ENCODE results near the gene MISP3. TPM values are rescaled to one million over a fixed set of nuclear protein-coding genes. Genes with fewer than 3 reads are reported as not detected.
A peak's percentile ranks its signal among the peaks of the same experiment; 100 is the strongest.

MISP3 gene
- total RNA-seq, 1 experiment from 2014 or later: 3.2 TPM

DNA sequence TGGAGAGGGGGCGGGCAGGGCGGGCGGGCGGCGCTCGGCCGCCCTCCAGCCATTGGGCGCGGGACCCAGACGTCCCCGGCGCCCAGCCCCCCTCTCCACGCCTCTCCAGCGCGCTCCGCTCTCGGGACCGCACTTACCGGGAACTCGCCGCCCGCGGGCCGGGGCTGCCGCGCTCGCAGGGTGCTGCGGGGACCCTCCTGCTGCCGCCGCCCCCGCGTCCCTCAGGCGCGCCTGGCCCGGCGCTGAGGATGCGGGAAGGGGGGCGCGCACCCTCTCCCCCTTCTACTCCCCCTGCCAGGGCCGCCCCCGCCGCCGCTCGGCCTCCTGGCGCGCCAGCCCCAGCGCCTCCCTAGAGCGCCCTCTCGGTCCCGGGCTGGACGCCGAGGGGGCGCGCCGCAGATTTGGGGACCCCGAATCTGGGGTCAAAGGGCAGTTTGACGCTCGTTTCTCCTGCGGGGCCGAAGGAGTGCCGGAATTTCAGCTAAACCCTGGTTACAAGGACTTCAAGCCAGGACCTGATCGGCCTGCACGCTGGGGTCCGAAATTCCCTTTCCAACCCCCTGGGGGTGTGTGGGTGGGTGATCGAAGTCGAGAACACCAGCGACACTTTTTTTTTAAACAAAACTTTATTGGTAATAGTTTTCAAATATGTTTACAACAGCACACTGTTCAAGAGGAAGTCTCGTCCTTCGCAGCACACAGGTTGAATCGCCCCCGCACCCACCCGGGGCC lies 18.7 kb downstream of the MISP3 start:
- POLR2A ChIA-PET: interaction anchor here (0.6 to 1.1 kb wide), 2 partner anchors 13 to 46 kb away, joined by 3 read pairs; no protein-coding TSS in a partner anchor
- Mint-ChIP-seq H3K36me3 (peaks cover 30% of the 10 kb centered on the region), H3K27me3 (ENCODE audit: low read depth) (peaks cover 30% of the 10 kb centered on the region), H3K4me3 (peak overlapping the region; percentile 95), H3K4me1 (peaks cover 13% of the 10 kb centered on the region), H3K9me3 (peaks cover 13% of the 10 kb centered on the region), H3K27ac (peak overlapping the region; percentile 94; the same call in 1 of the 2 replicates)
- DNase-seq (ENCODE audit: low spot score): peak; percentile 35
- peak; percentile 40 for ATAC-seq
- CTCF ChIA-PET: interaction anchor here (0.6 to 1.7 kb wide), 12 partner anchors 12 to 323 kb away, joined by 3 to 12 read pairs (median 4); partner anchors contain the start of genes ASF1B, IL27RA and MISP3
- TF ChIP-seq CREB1 (CRISPR knock-in tag; IDR thresholded peaks at IDR 0.05) (no peak), FOXJ3 (CRISPR knock-in tag; IDR thresholded peaks at IDR 0.05; ENCODE audit: borderline replicate concordance) (no peak), CREM (CRISPR knock-in tag; IDR thresholded peaks at IDR 0.05) (no peak), JUN (CRISPR knock-in tag; IDR thresholded peaks at IDR 0.05) (0 out of 2 replicates have a peak, but pooled peaks have one; percentile 33), ZNF232 (CRISPR knock-in tag; IDR thresholded peaks at IDR 0.05) (no peak), NFYB (CRISPR knock-in tag; conservative IDR thresholded peaks at IDR 0.05; ENCODE audit: low read depth) (no peak), SOX15 (CRISPR knock-in tag; IDR thresholded peaks at IDR 0.05) (no peak)
- TF ChIP-seq, protein P1, sequence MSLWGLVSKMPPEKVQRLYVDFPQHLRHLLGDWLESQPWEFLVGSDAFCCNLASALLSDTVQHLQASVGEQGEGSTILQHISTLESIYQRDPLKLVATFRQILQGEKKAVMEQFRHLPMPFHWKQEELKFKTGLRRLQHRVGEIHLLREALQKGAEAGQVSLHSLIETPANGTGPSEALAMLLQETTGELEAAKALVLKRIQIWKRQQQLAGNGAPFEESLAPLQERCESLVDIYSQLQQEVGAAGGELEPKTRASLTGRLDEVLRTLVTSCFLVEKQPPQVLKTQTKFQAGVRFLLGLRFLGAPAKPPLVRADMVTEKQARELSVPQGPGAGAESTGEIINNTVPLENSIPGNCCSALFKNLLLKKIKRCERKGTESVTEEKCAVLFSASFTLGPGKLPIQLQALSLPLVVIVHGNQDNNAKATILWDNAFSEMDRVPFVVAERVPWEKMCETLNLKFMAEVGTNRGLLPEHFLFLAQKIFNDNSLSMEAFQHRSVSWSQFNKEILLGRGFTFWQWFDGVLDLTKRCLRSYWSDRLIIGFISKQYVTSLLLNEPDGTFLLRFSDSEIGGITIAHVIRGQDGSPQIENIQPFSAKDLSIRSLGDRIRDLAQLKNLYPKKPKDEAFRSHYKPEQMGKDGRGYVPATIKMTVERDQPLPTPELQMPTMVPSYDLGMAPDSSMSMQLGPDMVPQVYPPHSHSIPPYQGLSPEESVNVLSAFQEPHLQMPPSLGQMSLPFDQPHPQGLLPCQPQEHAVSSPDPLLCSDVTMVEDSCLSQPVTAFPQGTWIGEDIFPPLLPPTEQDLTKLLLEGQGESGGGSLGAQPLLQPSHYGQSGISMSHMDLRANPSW (CRISPR knock-in tag; conservative IDR thresholded peaks at IDR 0.05; ENCODE audit: low read depth): no peak
- TF ChIP-seq, protein P2, sequence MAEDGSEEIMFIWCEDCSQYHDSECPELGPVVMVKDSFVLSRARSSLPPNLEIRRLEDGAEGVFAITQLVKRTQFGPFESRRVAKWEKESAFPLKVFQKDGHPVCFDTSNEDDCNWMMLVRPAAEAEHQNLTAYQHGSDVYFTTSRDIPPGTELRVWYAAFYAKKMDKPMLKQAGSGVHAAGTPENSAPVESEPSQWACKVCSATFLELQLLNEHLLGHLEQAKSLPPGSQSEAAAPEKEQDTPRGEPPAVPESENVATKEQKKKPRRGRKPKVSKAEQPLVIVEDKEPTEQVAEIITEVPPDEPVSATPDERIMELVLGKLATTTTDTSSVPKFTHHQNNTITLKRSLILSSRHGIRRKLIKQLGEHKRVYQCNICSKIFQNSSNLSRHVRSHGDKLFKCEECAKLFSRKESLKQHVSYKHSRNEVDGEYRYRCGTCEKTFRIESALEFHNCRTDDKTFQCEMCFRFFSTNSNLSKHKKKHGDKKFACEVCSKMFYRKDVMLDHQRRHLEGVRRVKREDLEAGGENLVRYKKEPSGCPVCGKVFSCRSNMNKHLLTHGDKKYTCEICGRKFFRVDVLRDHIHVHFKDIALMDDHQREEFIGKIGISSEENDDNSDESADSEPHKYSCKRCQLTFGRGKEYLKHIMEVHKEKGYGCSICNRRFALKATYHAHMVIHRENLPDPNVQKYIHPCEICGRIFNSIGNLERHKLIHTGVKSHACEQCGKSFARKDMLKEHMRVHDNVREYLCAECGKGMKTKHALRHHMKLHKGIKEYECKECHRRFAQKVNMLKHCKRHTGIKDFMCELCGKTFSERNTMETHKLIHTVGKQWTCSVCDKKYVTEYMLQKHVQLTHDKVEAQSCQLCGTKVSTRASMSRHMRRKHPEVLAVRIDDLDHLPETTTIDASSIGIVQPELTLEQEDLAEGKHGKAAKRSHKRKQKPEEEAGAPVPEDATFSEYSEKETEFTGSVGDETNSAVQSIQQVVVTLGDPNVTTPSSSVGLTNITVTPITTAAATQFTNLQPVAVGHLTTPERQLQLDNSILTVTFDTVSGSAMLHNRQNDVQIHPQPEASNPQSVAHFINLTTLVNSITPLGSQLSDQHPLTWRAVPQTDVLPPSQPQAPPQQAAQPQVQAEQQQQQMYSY (CRISPR knock-in tag; IDR thresholded peaks at IDR 0.05): no peak
- TF ChIP-seq, protein P3, sequence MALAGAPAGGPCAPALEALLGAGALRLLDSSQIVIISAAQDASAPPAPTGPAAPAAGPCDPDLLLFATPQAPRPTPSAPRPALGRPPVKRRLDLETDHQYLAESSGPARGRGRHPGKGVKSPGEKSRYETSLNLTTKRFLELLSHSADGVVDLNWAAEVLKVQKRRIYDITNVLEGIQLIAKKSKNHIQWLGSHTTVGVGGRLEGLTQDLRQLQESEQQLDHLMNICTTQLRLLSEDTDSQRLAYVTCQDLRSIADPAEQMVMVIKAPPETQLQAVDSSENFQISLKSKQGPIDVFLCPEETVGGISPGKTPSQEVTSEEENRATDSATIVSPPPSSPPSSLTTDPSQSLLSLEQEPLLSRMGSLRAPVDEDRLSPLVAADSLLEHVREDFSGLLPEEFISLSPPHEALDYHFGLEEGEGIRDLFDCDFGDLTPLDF (CRISPR knock-in tag; IDR thresholded peaks at IDR 0.05): no peak
- TF ChIP-seq, protein P4, sequence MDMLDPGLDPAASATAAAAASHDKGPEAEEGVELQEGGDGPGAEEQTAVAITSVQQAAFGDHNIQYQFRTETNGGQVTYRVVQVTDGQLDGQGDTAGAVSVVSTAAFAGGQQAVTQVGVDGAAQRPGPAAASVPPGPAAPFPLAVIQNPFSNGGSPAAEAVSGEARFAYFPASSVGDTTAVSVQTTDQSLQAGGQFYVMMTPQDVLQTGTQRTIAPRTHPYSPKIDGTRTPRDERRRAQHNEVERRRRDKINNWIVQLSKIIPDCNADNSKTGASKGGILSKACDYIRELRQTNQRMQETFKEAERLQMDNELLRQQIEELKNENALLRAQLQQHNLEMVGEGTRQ (CRISPR knock-in tag; IDR thresholded peaks at IDR 0.05): no peak
- TF ChIP-seq, protein P5, sequence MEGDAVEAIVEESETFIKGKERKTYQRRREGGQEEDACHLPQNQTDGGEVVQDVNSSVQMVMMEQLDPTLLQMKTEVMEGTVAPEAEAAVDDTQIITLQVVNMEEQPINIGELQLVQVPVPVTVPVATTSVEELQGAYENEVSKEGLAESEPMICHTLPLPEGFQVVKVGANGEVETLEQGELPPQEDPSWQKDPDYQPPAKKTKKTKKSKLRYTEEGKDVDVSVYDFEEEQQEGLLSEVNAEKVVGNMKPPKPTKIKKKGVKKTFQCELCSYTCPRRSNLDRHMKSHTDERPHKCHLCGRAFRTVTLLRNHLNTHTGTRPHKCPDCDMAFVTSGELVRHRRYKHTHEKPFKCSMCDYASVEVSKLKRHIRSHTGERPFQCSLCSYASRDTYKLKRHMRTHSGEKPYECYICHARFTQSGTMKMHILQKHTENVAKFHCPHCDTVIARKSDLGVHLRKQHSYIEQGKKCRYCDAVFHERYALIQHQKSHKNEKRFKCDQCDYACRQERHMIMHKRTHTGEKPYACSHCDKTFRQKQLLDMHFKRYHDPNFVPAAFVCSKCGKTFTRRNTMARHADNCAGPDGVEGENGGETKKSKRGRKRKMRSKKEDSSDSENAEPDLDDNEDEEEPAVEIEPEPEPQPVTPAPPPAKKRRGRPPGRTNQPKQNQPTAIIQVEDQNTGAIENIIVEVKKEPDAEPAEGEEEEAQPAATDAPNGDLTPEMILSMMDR (IDR thresholded peaks at IDR 0.05): no peak
- TF ChIP-seq, protein P6, sequence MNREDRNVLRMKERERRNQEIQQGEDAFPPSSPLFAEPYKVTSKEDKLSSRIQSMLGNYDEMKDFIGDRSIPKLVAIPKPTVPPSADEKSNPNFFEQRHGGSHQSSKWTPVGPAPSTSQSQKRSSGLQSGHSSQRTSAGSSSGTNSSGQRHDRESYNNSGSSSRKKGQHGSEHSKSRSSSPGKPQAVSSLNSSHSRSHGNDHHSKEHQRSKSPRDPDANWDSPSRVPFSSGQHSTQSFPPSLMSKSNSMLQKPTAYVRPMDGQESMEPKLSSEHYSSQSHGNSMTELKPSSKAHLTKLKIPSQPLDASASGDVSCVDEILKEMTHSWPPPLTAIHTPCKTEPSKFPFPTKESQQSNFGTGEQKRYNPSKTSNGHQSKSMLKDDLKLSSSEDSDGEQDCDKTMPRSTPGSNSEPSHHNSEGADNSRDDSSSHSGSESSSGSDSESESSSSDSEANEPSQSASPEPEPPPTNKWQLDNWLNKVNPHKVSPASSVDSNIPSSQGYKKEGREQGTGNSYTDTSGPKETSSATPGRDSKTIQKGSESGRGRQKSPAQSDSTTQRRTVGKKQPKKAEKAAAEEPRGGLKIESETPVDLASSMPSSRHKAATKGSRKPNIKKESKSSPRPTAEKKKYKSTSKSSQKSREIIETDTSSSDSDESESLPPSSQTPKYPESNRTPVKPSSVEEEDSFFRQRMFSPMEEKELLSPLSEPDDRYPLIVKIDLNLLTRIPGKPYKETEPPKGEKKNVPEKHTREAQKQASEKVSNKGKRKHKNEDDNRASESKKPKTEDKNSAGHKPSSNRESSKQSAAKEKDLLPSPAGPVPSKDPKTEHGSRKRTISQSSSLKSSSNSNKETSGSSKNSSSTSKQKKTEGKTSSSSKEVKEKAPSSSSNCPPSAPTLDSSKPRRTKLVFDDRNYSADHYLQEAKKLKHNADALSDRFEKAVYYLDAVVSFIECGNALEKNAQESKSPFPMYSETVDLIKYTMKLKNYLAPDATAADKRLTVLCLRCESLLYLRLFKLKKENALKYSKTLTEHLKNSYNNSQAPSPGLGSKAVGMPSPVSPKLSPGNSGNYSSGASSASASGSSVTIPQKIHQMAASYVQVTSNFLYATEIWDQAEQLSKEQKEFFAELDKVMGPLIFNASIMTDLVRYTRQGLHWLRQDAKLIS (CRISPR knock-in tag; IDR thresholded peaks at IDR 0.05; ENCODE audit: borderline replicate concordance): no peak
- TF ChIP-seq, protein P7, sequence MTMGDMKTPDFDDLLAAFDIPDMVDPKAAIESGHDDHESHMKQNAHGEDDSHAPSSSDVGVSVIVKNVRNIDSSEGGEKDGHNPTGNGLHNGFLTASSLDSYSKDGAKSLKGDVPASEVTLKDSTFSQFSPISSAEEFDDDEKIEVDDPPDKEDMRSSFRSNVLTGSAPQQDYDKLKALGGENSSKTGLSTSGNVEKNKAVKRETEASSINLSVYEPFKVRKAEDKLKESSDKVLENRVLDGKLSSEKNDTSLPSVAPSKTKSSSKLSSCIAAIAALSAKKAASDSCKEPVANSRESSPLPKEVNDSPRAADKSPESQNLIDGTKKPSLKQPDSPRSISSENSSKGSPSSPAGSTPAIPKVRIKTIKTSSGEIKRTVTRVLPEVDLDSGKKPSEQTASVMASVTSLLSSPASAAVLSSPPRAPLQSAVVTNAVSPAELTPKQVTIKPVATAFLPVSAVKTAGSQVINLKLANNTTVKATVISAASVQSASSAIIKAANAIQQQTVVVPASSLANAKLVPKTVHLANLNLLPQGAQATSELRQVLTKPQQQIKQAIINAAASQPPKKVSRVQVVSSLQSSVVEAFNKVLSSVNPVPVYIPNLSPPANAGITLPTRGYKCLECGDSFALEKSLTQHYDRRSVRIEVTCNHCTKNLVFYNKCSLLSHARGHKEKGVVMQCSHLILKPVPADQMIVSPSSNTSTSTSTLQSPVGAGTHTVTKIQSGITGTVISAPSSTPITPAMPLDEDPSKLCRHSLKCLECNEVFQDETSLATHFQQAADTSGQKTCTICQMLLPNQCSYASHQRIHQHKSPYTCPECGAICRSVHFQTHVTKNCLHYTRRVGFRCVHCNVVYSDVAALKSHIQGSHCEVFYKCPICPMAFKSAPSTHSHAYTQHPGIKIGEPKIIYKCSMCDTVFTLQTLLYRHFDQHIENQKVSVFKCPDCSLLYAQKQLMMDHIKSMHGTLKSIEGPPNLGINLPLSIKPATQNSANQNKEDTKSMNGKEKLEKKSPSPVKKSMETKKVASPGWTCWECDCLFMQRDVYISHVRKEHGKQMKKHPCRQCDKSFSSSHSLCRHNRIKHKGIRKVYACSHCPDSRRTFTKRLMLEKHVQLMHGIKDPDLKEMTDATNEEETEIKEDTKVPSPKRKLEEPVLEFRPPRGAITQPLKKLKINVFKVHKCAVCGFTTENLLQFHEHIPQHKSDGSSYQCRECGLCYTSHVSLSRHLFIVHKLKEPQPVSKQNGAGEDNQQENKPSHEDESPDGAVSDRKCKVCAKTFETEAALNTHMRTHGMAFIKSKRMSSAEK (CRISPR knock-in tag; IDR thresholded peaks at IDR 0.05; ENCODE audit: borderline replicate concordance): no peak
- TF ChIP-seq, protein P8, sequence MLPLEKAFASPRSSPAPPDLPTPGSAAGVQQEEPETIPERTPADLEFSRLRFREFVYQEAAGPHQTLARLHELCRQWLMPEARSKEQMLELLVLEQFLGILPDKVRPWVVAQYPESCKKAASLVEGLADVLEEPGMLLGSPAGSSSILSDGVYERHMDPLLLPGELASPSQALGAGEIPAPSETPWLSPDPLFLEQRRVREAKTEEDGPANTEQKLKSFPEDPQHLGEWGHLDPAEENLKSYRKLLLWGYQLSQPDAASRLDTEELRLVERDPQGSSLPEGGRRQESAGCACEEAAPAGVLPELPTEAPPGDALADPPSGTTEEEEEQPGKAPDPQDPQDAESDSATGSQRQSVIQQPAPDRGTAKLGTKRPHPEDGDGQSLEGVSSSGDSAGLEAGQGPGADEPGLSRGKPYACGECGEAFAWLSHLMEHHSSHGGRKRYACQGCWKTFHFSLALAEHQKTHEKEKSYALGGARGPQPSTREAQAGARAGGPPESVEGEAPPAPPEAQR (CRISPR knock-in tag; IDR thresholded peaks at IDR 0.05): no peak
